ENCODE results near the gene ATP2B2.

DNA sequence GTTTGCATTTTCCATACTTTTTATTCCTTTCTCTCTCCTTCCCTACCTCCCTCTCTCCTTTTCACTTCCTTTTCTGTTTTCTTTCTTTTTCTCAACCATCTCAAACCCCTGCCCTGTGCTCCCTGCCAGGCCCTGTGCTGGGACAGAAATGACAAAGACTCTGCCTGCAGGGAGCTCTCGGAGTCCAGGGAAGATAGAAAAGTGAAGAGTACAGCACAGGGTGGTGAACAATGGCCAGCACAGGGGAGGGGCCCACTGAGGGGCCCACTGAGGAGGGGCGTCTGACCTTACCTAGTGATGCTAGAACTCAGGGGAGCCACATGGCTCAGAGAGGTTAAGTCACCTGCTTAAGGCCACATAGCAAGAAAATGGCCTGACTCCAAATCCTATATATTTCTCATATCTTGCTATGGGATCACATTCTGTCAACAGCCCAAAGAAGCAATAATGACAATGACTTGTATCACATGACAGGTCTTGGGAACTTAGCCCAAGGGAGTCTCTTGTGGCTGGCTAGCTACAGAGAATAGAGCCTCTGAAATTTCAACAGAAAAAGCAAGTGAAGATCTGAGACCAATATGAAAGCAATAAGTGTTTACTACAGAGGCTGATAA, 44.3 kb upstream of the ATP2B2 start:
- TF ChIP-seq CHD4 (IDR thresholded peaks at IDR 0.05; ENCODE audit: borderline replicate concordance) (no peak), JUNB (IDR thresholded peaks at IDR 0.05) (no peak), JUN (IDR thresholded peaks at IDR 0.05) (no peak), POLR2A (IDR thresholded peaks at IDR 0.05; ENCODE audit: low read length) (no peak), FOSL2 (IDR thresholded peaks at IDR 0.05) (no peak), FOSL2 (CRISPR knock-in tag; IDR thresholded peaks at IDR 0.05) (no peak), BHLHE40 (IDR thresholded peaks at IDR 0.05; ENCODE audit: low read depth, low read length) (no peak), CBX8 (IDR thresholded peaks at IDR 0.05) (no peak), RFX5 (IDR thresholded peaks at IDR 0.05) (no peak), MAFK (IDR thresholded peaks at IDR 0.05; ENCODE audit: partially characterized antibody) (no peak)
- TF ChIP-seq, protein P1, sequence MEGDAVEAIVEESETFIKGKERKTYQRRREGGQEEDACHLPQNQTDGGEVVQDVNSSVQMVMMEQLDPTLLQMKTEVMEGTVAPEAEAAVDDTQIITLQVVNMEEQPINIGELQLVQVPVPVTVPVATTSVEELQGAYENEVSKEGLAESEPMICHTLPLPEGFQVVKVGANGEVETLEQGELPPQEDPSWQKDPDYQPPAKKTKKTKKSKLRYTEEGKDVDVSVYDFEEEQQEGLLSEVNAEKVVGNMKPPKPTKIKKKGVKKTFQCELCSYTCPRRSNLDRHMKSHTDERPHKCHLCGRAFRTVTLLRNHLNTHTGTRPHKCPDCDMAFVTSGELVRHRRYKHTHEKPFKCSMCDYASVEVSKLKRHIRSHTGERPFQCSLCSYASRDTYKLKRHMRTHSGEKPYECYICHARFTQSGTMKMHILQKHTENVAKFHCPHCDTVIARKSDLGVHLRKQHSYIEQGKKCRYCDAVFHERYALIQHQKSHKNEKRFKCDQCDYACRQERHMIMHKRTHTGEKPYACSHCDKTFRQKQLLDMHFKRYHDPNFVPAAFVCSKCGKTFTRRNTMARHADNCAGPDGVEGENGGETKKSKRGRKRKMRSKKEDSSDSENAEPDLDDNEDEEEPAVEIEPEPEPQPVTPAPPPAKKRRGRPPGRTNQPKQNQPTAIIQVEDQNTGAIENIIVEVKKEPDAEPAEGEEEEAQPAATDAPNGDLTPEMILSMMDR (IDR thresholded peaks at IDR 0.05) = no peak
- TF ChIP-seq, protein P2, sequence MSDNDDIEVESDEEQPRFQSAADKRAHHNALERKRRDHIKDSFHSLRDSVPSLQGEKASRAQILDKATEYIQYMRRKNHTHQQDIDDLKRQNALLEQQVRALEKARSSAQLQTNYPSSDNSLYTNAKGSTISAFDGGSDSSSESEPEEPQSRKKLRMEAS (IDR thresholded peaks at IDR 0.05) = no peak
